M059J (cell line): ENCODE measurements around the gene HNRNPK. TPM values are rescaled to one million over a fixed set of nuclear protein-coding genes. Genes with fewer than 3 reads are reported as not detected.

Experiments
- DNase-seq: peaks from one replicate; pipeline ENCODE4 v3.0.0-alpha.2; 2012; ENCODE audit warnings: low read depth
- total RNA-seq: library from RNA; depleted of rRNA; stranded (reverse); fragments of >200 nt; shearing (Covaris generic); gene quantifications from 2 replicates; pipeline ENCODE4 v1.2.3, GENCODE V29; 2014; rRNA removed

HNRNPK gene
- total RNA-seq, 1 experiment from 2014 or later: 762 TPM

DNA sequence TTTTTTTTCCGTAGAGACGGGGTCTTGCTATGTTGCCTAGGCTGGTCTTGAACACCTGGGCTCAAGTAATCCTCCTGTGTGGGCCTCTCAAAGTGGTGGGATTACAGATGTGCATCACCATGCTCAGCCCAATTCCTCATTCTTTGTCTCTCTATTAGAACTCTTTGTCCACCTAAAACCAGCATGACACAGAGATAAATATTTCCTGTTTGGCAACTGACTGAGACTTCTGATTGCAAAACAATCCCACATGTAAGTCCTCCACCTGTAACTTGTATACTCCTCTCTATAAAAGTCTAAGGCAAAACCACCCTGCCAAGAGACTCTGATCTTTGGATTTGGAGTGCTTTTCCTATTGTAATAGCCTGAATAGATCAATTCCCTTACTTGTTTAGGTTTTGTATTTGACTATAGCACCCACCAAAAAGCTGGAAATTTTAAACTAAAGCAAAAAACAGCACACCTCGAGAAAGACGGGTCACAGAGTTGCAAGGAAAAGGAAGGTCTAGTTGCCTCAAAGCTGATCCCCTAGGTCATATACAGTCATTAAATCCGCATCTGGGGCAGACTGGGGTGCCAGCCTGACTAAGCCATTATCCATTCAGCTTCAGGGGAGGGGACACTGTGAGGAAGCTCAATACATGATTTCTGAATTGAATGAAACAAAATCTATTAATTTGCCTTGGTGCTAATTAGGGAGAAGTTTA lies 45.3 kb downstream of the HNRNPK start:
- DNase-seq: peak; percentile 78

- no peak for DNase-seq
Observed at GRCh38 chr9:83933790-83934189, 46.2 kb downstream of the HNRNPK start.

DNA sequence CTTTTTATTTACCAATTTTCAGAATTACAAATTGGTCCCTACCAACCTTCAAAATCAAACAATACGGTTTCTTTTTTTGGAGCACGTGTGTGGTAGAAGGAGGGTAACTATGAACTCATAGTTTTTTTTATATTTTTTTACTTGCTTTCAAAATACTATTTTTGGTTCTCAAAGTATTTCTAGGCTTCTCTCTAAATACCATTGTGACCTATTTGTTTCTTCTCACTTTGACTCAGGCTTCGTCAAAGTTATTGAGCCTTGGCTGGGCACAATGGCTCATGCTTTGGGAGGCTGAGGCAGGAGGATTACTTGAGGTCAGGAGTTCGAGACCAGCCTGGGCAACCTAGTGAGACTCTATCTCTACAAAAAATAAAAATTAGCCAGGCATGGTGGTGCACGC lies 47.2 kb downstream of the HNRNPK start:
- no peak for DNase-seq

GRCh38 chr9:83932011-83932410 lies 48.0 kb downstream of the HNRNPK start:
- DNase-seq: no peak

GRCh38 chr9:83930881-83931280 lies 49.1 kb downstream of the HNRNPK start:
- no peak for DNase-seq

GRCh38 chr9:83927591-83927990 lies 52.4 kb downstream of the HNRNPK start:
- DNase-seq: no peak

GRCh38 chr9:83920927-83921707 lies 58.9 kb downstream of the HNRNPK start, which contains the start of gene KIF27:
Gene KIF27, minus strand, starts transcription at chr9:83921432. Its CDS starts 5,841 bp downstream, at chr9:83915591.
- peak; percentile 97 for DNase-seq

DNA sequence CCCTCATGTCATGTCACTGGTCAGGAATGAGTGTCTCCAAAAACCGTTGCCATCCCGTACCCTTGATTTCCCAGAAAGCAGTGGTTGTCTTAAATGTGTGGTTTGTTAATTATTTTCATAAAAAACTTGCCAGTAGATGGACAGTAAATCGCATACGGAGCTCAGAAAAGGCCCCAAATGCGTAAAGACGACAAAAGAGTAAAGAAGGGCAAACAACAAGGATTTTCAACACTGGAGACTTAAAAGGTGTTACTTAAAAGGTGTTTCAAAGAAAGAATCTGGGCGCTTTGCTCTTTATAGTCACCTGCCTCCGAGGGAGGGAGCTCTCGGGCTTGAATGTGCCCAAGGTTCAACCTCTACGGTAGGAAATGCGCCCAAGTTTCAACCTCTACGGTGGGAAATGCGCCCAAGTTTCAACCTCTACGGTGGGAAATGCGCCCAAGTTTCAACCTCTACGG lies 59.5 kb downstream of the HNRNPK start:
- peak; percentile 71 for DNase-seq

- DNase-seq: no peak
Observed at GRCh38 chr9:83919111-83919510, 60.9 kb downstream of the HNRNPK start.

Other genes starting within 250 kb of the HNRNPK start
- 4.6 and 9.6 TPM in 2 replicates for gene GKAP1, start 162.4 kb downstream of the HNRNPK start, total RNA-seq
- gene KIF27, start 58.8 kb downstream of the HNRNPK start, total RNA-seq: 2.3 and 2.5 TPM in 2 replicates
- gene RMI1, start 590 bp upstream of the HNRNPK start, total RNA-seq: 12.2 and 27.7 TPM in 2 replicates